ENCODE measurements around the gene INPP4B.

DNA sequence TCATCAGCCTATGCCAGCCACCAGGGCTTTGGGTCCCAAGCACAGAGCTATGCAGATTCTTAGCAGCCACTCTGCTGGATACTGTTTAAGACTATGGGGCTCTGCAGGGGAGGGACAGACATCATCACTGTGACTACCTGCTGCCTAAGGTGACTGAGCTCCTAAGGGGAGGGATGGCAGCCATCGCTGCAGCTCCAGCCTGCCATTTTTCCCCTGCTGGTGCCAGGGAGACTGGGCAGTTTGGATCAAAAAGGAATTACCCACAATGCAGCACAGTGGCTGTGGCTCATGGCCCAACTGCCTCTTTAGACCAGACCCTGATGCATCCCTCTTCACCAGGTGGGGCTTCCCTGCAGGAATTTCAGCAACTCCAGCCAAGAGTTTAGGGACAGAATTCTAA, 28.6 kb upstream of the INPP4B start:
- no peak for TF ChIP-seq EZH2 (IDR thresholded peaks at IDR 0.05; ENCODE audit: low read depth)
- TF ChIP-seq, protein P1, sequence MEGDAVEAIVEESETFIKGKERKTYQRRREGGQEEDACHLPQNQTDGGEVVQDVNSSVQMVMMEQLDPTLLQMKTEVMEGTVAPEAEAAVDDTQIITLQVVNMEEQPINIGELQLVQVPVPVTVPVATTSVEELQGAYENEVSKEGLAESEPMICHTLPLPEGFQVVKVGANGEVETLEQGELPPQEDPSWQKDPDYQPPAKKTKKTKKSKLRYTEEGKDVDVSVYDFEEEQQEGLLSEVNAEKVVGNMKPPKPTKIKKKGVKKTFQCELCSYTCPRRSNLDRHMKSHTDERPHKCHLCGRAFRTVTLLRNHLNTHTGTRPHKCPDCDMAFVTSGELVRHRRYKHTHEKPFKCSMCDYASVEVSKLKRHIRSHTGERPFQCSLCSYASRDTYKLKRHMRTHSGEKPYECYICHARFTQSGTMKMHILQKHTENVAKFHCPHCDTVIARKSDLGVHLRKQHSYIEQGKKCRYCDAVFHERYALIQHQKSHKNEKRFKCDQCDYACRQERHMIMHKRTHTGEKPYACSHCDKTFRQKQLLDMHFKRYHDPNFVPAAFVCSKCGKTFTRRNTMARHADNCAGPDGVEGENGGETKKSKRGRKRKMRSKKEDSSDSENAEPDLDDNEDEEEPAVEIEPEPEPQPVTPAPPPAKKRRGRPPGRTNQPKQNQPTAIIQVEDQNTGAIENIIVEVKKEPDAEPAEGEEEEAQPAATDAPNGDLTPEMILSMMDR (conservative IDR thresholded peaks at IDR 0.05) = no peak
